Adrenal gland (tissue), 12 donors: ENCODE data around the gene TMOD1. TPM values are rescaled to one million over a fixed set of nuclear protein-coding genes. Genes with fewer than 3 reads are reported as not detected.

Source experiments
- DNase-seq, 7 donors: peaks; one replicate each; pipeline ENCODE4 v3.0.0-alpha.2; 2019 to 2020
- H3K27ac ChIP-seq, 5 donors: fragments of 200-600 bp; sonication (generic) in 4 of 5; 1 replicate in 3 of 5; 2 replicates in 2 of 5; pipeline versions ENCODE4 v1.5.1 to v1.8.0; 2016 to 2020; ENCODE audit warnings: mild to moderate bottlenecking in 1 of 5
- H3K27me3 ChIP-seq: fragments of 200-600 bp; 2 replicates; pipeline ENCODE4 v1.8.0; 2021
- H3K36me3 ChIP-seq, 2 donors: fragments of 200-600 bp; replicated peaks in 1 of 2; 1 replicate in 1 of 2; 2 replicates in 1 of 2; pipeline versions ENCODE4 v1.5.1 to v1.8.0; 2018 to 2022
- H3K4me1 ChIP-seq, 2 donors: fragments of 200-600 bp; replicated peaks in 1 of 2; 1 replicate in 1 of 2; 2 replicates in 1 of 2; pipeline versions ENCODE4 v1.5.1 to v1.8.0; 2018 to 2021
- H3K4me3 ChIP-seq, 4 donors: fragments of 200-600 bp; sonication (generic) in 3 of 4; one replicate each; pipeline ENCODE4 v1.5.1; 2016 to 2018
- H3K9me3 ChIP-seq, 3 donors: fragments of 200-600 bp; sonication (generic) in 1 of 3; replicated peaks in 1 of 3; 1 replicate in 2 of 3; 2 replicates in 1 of 3; pipeline versions ENCODE4 v1.5.1 to v1.8.0; 2016 to 2021
- CTCF ChIP-seq, 6 experiments: fragments of 450-650 bp in 4 of 6; fragments of 200-600 bp in 2 of 6; sonication (generic) in 1 of 6; IDR thresholded peaks; 1 replicate in 5 of 6; 2 replicates in 1 of 6; pipeline versions ENCODE4 v1.5.1 to v1.8.0; 2016 to 2021; ENCODE audit warnings: antibody characterized with exemption in 6 of 6, mild to moderate bottlenecking in 2 of 6, moderate library complexity in 1 of 6
- POLR2A ChIP-seq, 2 donors: fragments of 450-650 bp; IDR thresholded peaks; one replicate each; pipeline ENCODE4 v1.6.1; 2017; ENCODE audit warnings: antibody characterized with exemption in 2 of 2, mild to moderate bottlenecking in 2 of 2, moderate library complexity in 1 of 2
- WGBS, 4 donors: extraction: QIAGEN DNeasy Blood & Tissue Kit in 2 of 4; methylation state at CpG; one replicate each; pipeline versions ENCODE4 v1.1.5 to v1.1.7; 2013 to 2017; 5-methylcytosine and 5-hydroxymethylcytosine counted together
- intact Hi-C, 2 donors: fragments of 100-400 bp; cut with DNase I; formaldehyde crosslinking; loops; one replicate each; pipeline versions ENCODE4 v1.14.1 to v1.15.0; 2022 to 2023
- polyA plus RNA-seq, 3 donors: library from polyadenylated mRNA; stranded (reverse); fragments of 200-250 nt in 2 of 3; fragments of 350-450 nt in 1 of 3; fragmentation: Illumina TruSeq in 1 of 3; extraction: RNeasy Lipid Tissue Mini Kit (QIAGEN cat#74804) in 1 of 3; gene quantifications; one replicate each; pipeline ENCODE4 v1.2.3, GENCODE V29; 2013 to 2014
- total RNA-seq, 9 donors: library from RNA; depleted of rRNA in 4 of 9; stranded (reverse); fragments of >200 nt in 4 of 9; fragments of 120-200 nt in 1 of 9; fragmentation: NEBNext Ultra II Directional in 1 of 9; extraction: Animal tissue kit (Norgen Biotek cat#: 25700) in 1 of 9; gene quantifications; one replicate each; pipeline versions ENCODE4 v1.1.0 to v1.2.4, GENCODE V29; 2013 to 2023
- donor health status: healthy with polysubstance abuse.
- donor health status: Bipolar disorder and iron deficiency.
- donor health status: DM: yes; HTN: yes; CAD: no.
- donor health status: DM: no; HTN: no; CAD: no.
- donor health status: DM: no; HTN: no; CAD: no.
- donor health status: DM: yes; HTN: yes; CAD: no.

TMOD1 gene
- total and polyA plus RNA-seq, 12 donors: 23.9 to 91.2 (median 59.8) TPM

- WGBS, 4 donors: 66 to 77% (median 68%) methylated on average over 7 of the region's 7 CpGs
- peak overlapping the region in 1 of 5 donors; percentile 98 for H3K27ac ChIP-seq
- H3K9me3 ChIP-seq: no peaks in the 10 kb centered on the region
- peaks cover 0 to 52% of the 10 kb centered on the region in 2 donors for H3K4me1 ChIP-seq
- TF ChIP-seq CTCF (IDR thresholded peaks at IDR 0.05): no peak
- TF ChIP-seq POLR2A (IDR thresholded peaks at IDR 0.05): no peak
- no peaks in the 10 kb centered on the region for H3K36me3 ChIP-seq
- no peaks in the 10 kb centered on the region for H3K27me3 ChIP-seq
- peak overlapping the region in 1 of 4 donors; percentile 63 for H3K4me3 ChIP-seq
- intact Hi-C loops: no loop called here
- no peak for DNase-seq
These were observed 133.6 kb downstream of the TMOD1 start for GRCh38 chr9:97635026-97635425.

- Histone ChIP-seq H3K36me3 (peaks cover 0 to 7% of the 10 kb centered on the region in 2 donors), H3K27ac (no peak overlapping the region), H3K4me1 (peaks cover 0 to 44% of the 10 kb centered on the region in 2 donors), H3K27me3 (no peaks in the 10 kb centered on the region), H3K9me3 (no peaks in the 10 kb centered on the region), H3K4me3 (no peak overlapping the region)
- intact Hi-C loops: no loop called here
- TF ChIP-seq CTCF (IDR thresholded peaks at IDR 0.05) (no peak), POLR2A (IDR thresholded peaks at IDR 0.05) (no peak)
- 76 to 86% (median 79%) methylated on average over 3 of the region's 3 CpGs for whole genome bisulfite sequencing, 4 donors
- no peak for DNase-seq
These were observed 135.4 kb downstream of the TMOD1 start for GRCh38 chr9:97636903-97637302.

- Histone ChIP-seq H3K36me3 (peaks cover 0 to 25% of the 10 kb centered on the region in 2 donors), H3K27ac (no peak overlapping the region), H3K4me1 (peaks cover 0 to 42% of the 10 kb centered on the region in 2 donors), H3K9me3 (no peaks in the 10 kb centered on the region), H3K27me3 (no peaks in the 10 kb centered on the region), H3K4me3 (no peak overlapping the region)
- intact Hi-C loops: no loop called here
- TF ChIP-seq CTCF (IDR thresholded peaks at IDR 0.05): no peak
- no peak for TF ChIP-seq POLR2A (IDR thresholded peaks at IDR 0.05)
- 82 to 89% (median 87%) methylated on average over 3 of the region's 3 CpGs for WGBS, 4 donors
- DNase-seq: no peak
These were observed 137.2 kb downstream of the TMOD1 start for GRCh38 chr9:97638666-97639065.

GRCh38 chr9:97640325-97640724 is 138.9 kb downstream of the TMOD1 start:
- Histone ChIP-seq H3K9me3 (no peaks in the 10 kb centered on the region), H3K27ac (no peak overlapping the region), H3K4me1 (peaks cover 0 to 32% of the 10 kb centered on the region in 2 donors), H3K27me3 (no peaks in the 10 kb centered on the region), H3K36me3 (peaks cover 0 to 31% of the 10 kb centered on the region in 2 donors), H3K4me3 (no peak overlapping the region)
- 95 to 97% (median 96%) methylated on average over 2 of the region's 2 CpGs for WGBS, 4 donors
- intact Hi-C loops: no loop called here
- DNase-seq: no peak
- TF ChIP-seq POLR2A (IDR thresholded peaks at IDR 0.05): no peak

GRCh38 chr9:97645720-97646119 is 144.3 kb downstream of the TMOD1 start:
- Histone ChIP-seq H3K27ac (no peak overlapping the region), H3K36me3 (peaks cover 0 to 61% of the 10 kb centered on the region in 2 donors), H3K4me3 (no peak overlapping the region), H3K27me3 (no peaks in the 10 kb centered on the region), H3K4me1 (no peaks in the 10 kb centered on the region), H3K9me3 (no peaks in the 10 kb centered on the region)
- no peak for TF ChIP-seq CTCF (IDR thresholded peaks at IDR 0.05)
- intact Hi-C loops: no loop called here
- DNase-seq: no peak
